ENCODE results near the gene OR51B5. TPM values are rescaled to one million over a fixed set of nuclear protein-coding genes. Genes with fewer than 3 reads are reported as not detected.

OR51B5 gene
- polyA plus RNA-seq, 1 of the 3 experiments (the other 2 are of a cell fraction): 0.15 TPM

DNA sequence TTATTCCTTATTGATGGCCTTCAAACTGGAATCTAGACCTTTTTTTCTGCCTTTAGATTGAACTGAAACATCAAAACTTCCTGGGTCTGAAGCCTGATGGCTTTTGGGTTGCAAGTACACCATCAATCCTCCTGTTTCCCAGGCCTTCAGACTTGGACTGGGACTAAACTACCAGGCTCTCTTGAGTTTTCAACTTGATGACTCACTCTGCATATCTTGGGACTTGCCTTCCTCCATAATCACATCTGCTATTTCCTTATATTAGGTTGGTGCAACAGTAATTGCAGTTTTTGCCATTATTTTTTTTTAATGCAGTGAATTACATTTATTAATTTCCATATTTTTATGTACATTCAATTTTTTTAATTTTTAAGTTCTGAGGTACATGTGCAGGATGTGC is 7.0 kb downstream of the OR51B5 start (continued):
- no peak for TF ChIP-seq RCOR1 (IDR thresholded peaks at IDR 0.05; ENCODE audit: low read length)
- TF ChIP-seq MEF2A (IDR thresholded peaks at IDR 0.05; ENCODE audit: borderline replicate concordance, low read depth): no peak
- no peak for TF ChIP-seq SMC3 (IDR thresholded peaks at IDR 0.05; ENCODE audit: low read depth, low read length)
- TF ChIP-seq NRF1 (IDR thresholded peaks at IDR 0.05; ENCODE audit: low read depth, low read length): no peak
- TF ChIP-seq EZH2phosphoT487 (IDR thresholded peaks at IDR 0.05; ENCODE audit: borderline replicate concordance, low read depth): no peak
- no peak for TF ChIP-seq NFIC (IDR thresholded peaks at IDR 0.05; ENCODE audit: borderline replicate concordance)
- TF ChIP-seq SIN3A (IDR thresholded peaks at IDR 0.05; ENCODE audit: borderline replicate concordance, low read depth, low read length): no peak
- TF ChIP-seq YY1 (IDR thresholded peaks at IDR 0.05; ENCODE audit: low read depth): no peak
- no peak for TF ChIP-seq RAD21 (IDR thresholded peaks at IDR 0.05; ENCODE audit: low read length)

DNA sequence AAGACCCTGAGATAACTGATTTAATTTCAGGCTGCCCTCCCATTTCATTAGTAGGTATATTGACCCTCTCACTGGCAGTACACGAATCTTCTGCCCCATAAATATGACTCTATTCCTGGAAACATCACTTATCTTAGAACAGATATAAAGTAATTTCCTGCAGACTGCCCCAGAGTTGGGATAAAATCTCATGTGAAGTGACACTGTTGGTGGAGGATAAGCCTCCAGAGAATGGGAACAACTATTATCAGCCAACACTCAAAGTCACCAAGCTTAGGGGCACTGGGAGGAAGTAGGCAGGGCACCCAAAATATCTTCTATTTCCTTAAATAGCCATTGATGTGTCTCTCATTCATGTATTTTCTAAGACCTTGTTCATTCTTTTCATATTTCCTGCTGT is 8.2 kb downstream of the OR51B5 start:
- ChIA-PET POLR2A (no interaction called here), CTCF (no interaction called here)
- Histone ChIP-seq H3F3A (replicated peaks; ENCODE audit: insufficient read depth) (no peaks in the 10 kb centered on the region), H3K4me1 (ENCODE audit: control insufficient read depth in 1 of 2, insufficient read depth in 2 of 2, low read depth in 1 of 2, low read length in 1 of 2) (no peaks in the 10 kb centered on the region), H3K4me3 (ENCODE audit: low read depth in 2 of 2, low read length in 1 of 2) (no peak overlapping the region), H3K27me3 (ENCODE audit: insufficient read depth) (peaks cover 4% of the 10 kb centered on the region; the same call in 1 of the 2 replicates), H3K9ac (no peak overlapping the region), H4K20me1 (ENCODE audit: insufficient read depth) (no peaks in the 10 kb centered on the region), H3K79me2 (ENCODE audit: insufficient read depth) (no peaks in the 10 kb centered on the region), H3K9me3 (no peaks in the 10 kb centered on the region), H3K9me2 (no peaks in the 10 kb centered on the region), H3K27ac (ENCODE audit: low read depth in 2 of 2, low read length in 1 of 2) (no peak overlapping the region), H3K4me2 (no peak overlapping the region), H2AFZ (ENCODE audit: low read depth) (no peak overlapping the region), H3K36me3 (replicated peaks in 1 of 2; ENCODE audit: control insufficient read depth in 1 of 2, insufficient read depth in 2 of 2, low read length in 1 of 2) (no peaks in the 10 kb centered on the region)
- WGBS (ENCODE audit: low lambda C conversion rate): 0% methylated on average over 1 of the region's 1 CpG
- no peak for TF ChIP-seq NFIC (IDR thresholded peaks at IDR 0.05; ENCODE audit: borderline replicate concordance)
- no peak for TF ChIP-seq RXRA (IDR thresholded peaks at IDR 0.05; ENCODE audit: borderline replicate concordance, low read depth)
- no peak for TF ChIP-seq NRF1 (IDR thresholded peaks at IDR 0.05; ENCODE audit: low read depth, low read length)
- TF ChIP-seq CHD2 (IDR thresholded peaks at IDR 0.05; ENCODE audit: low read length, partially characterized antibody): no peak
- no peak for TF ChIP-seq MXI1 (IDR thresholded peaks at IDR 0.05; ENCODE audit: low read depth, low read length)
- no peak for TF ChIP-seq RFX5 (IDR thresholded peaks at IDR 0.05; ENCODE audit: low read length)
- TF ChIP-seq GABPA (IDR thresholded peaks at IDR 0.05; ENCODE audit: low read depth): no peak
- no peak for TF ChIP-seq SMC3 (IDR thresholded peaks at IDR 0.05; ENCODE audit: low read depth, low read length)
- TF ChIP-seq, protein P1, sequence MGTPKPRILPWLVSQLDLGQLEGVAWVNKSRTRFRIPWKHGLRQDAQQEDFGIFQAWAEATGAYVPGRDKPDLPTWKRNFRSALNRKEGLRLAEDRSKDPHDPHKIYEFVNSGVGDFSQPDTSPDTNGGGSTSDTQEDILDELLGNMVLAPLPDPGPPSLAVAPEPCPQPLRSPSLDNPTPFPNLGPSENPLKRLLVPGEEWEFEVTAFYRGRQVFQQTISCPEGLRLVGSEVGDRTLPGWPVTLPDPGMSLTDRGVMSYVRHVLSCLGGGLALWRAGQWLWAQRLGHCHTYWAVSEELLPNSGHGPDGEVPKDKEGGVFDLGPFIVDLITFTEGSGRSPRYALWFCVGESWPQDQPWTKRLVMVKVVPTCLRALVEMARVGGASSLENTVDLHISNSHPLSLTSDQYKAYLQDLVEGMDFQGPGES (IDR thresholded peaks at IDR 0.05; ENCODE audit: low read depth, low read length): no peak
- TF ChIP-seq TAF1 (IDR thresholded peaks at IDR 0.05; ENCODE audit: borderline replicate concordance, low read depth, low read length): no peak
- TF ChIP-seq, protein P2, sequence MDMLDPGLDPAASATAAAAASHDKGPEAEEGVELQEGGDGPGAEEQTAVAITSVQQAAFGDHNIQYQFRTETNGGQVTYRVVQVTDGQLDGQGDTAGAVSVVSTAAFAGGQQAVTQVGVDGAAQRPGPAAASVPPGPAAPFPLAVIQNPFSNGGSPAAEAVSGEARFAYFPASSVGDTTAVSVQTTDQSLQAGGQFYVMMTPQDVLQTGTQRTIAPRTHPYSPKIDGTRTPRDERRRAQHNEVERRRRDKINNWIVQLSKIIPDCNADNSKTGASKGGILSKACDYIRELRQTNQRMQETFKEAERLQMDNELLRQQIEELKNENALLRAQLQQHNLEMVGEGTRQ (IDR thresholded peaks at IDR 0.05; ENCODE audit: borderline replicate concordance, low read depth, low read length): no peak
- TF ChIP-seq, protein P3, sequence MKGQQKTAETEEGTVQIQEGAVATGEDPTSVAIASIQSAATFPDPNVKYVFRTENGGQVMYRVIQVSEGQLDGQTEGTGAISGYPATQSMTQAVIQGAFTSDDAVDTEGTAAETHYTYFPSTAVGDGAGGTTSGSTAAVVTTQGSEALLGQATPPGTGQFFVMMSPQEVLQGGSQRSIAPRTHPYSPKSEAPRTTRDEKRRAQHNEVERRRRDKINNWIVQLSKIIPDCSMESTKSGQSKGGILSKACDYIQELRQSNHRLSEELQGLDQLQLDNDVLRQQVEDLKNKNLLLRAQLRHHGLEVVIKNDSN (IDR thresholded peaks at IDR 0.05; ENCODE audit: borderline replicate concordance, low read depth): no peak
- TF ChIP-seq MEF2A (IDR thresholded peaks at IDR 0.05; ENCODE audit: borderline replicate concordance, low read depth): no peak
- no peak for TF ChIP-seq ELF1 (IDR thresholded peaks at IDR 0.05)
- no peak for TF ChIP-seq FOSL2 (IDR thresholded peaks at IDR 0.05; ENCODE audit: borderline replicate concordance, low read depth)
- no peak for TF ChIP-seq SIN3A (IDR thresholded peaks at IDR 0.05; ENCODE audit: borderline replicate concordance, low read depth, low read length)
- DNase-seq: no peak

Measured in SK-N-SH (cell line).